HK-2 (cell line): ENCODE results near the gene PUS3.

Experiments
- DNase-seq: peaks from one replicate; pipeline ENCODE4 v3.0.0-alpha.2; 2018; ENCODE audit not compliant: unreplicated experiment

PUS3 gene

GRCh38 chr11:125902927-125903710, at the start of gene PUS3:
Gene PUS3, minus strand, starts transcription at chr11:125903206. Its CDS starts 6,922 bp downstream, at chr11:125896284.
- peak; percentile 76 for DNase-seq

- no peak for DNase-seq
Measured at GRCh38 chr11:125952559-125952958, 49.6 kb upstream of the PUS3 start.

- DNase-seq, result no peak
Measured at GRCh38 chr11:125951731-125952130, 48.7 kb upstream of the PUS3 start.

- no peak for DNase-seq
Measured at GRCh38 chr11:125950696-125951651, 48.0 kb upstream of the PUS3 start.

- no peak for DNase-seq
Measured at GRCh38 chr11:125950178-125950490, 47.1 kb upstream of the PUS3 start.

GRCh38 chr11:125949271-125950177, 46.5 kb upstream of the PUS3 start:
- no peak for DNase-seq

GRCh38 chr11:125948278-125949051, 45.5 kb upstream of the PUS3 start:
- DNase-seq, result no peak

- no peak for DNase-seq
Measured at GRCh38 chr11:125947419-125948277, 44.6 kb upstream of the PUS3 start.

- no peak for DNase-seq
Measured at GRCh38 chr11:125946712-125947418, 43.9 kb upstream of the PUS3 start.

GRCh38 chr11:125945797-125946520, 43.0 kb upstream of the PUS3 start, which contains the start of gene VSIG10L2:
Gene VSIG10L2, plus strand, starts transcription at chr11:125946044. Its CDS starts 12 bp downstream, at chr11:125946056.
- no peak for DNase-seq

- no peak for DNase-seq
Measured at GRCh38 chr11:125945011-125945796, 42.2 kb upstream of the PUS3 start.

GRCh38 chr11:125944350-125945010, 41.5 kb upstream of the PUS3 start:
- DNase-seq, result no peak

GRCh38 chr11:125943661-125944349, 40.8 kb upstream of the PUS3 start:
- no peak for DNase-seq

GRCh38 chr11:125942771-125943428, 39.9 kb upstream of the PUS3 start:
- no peak for DNase-seq

GRCh38 chr11:125941619-125942611, 38.9 kb upstream of the PUS3 start:
- DNase-seq, result peak; percentile 13
